IMR-90 (cell line): Measurements from ENCODE around the gene FLT1. TPM values are rescaled to one million over a fixed set of nuclear protein-coding genes. Genes with fewer than 3 reads are reported as not detected.
A peak's percentile ranks its signal among the peaks of the same experiment; 100 is the strongest.

ENCODE experiments used
- ATAC-seq: fragments of 200-7000 bp; cut with Tn5 transposase; 2 replicates; pipeline ENCODE4 v1.9.1; 2020; ENCODE audit warnings: low read depth, mild to moderate bottlenecking, moderate library complexity
- BruUV-seq: library from RNA; stranded (reverse); fragments of 400-500 nt; replicated peaks from 2 replicates; lab custom pipeline; 2021; lab: Mats Ljungman, UMichigan
- CTCF ChIA-PET: fragments of 300-600 bp; formaldehyde crosslinking; extraction: SDS; loops from one replicate; lab custom pipeline; 2021; ENCODE audit warnings: antibody characterized with exemption; lab: Yijun Ruan, JAX
- POLR2A ChIA-PET: fragments of 300-600 bp; sonication (Branson Sonifier 250); formaldehyde crosslinking; loops from one replicate; lab custom pipeline; 2022; ENCODE audit warnings: antibody characterized with exemption; ENCODE audit not compliant: unreplicated experiment; lab: Charles Lee
- DNase-seq: peaks from one replicate; pipeline ENCODE4 v3.0.0; 2013
- H2AFZ ChIP-seq: replicated peaks from 2 replicates; pipeline ENCODE3; 2013; ENCODE audit warnings: low read length, mild to moderate bottlenecking; ENCODE audit not compliant: poor library complexity
- H2AK5ac ChIP-seq: 2 replicates; pipeline ENCODE4 v1.6.1; 2013; ENCODE audit warnings: low read depth, low read length, inconsistent platforms
- H2AK9ac ChIP-seq: replicated peaks from 2 replicates; pipeline ENCODE3; 2013; ENCODE audit warnings: mild to moderate bottlenecking, low read depth, low read length, moderate library complexity; ENCODE audit not compliant: poor library complexity
- H2BK120ac ChIP-seq: 2 replicates; pipeline ENCODE4 v1.6.1; 2013; ENCODE audit warnings: low read depth, low read length, inconsistent platforms
- H2BK15ac ChIP-seq: 3 replicates; pipeline ENCODE4 v1.6.1; 2013; ENCODE audit warnings: low read depth, low read length, inconsistent platforms
- H2BK20ac ChIP-seq: 2 replicates; pipeline ENCODE4 v1.6.1; 2013; ENCODE audit warnings: low read depth, mild to moderate bottlenecking, inconsistent platforms, low read length, moderate library complexity
- H2BK5ac ChIP-seq: 2 replicates; pipeline ENCODE4 v1.6.1; 2013; ENCODE audit warnings: mild to moderate bottlenecking, low read depth, low read length, inconsistent platforms; ENCODE audit not compliant: poor library complexity, severe bottlenecking
- H3K14ac ChIP-seq: replicated peaks from 2 replicates; pipeline ENCODE4 v1.6.1; 2013; ENCODE audit warnings: low read depth, low read length, inconsistent platforms
- H3K18ac ChIP-seq: 2 replicates; pipeline ENCODE4 v1.6.1; 2013; ENCODE audit warnings: low read depth, low read length, control low read depth
- H3K23ac ChIP-seq: 2 replicates; pipeline ENCODE4 v1.6.1; 2013; ENCODE audit warnings: low read depth, low read length, inconsistent platforms
- H3K27ac ChIP-seq: 2 replicates; pipeline ENCODE4 v1.5.1; 2013; ENCODE audit warnings: mild to moderate bottlenecking, control low read depth, low read length; ENCODE audit not compliant: insufficient read depth
- H3K27me3 ChIP-seq: 2 replicates; pipeline ENCODE4 v1.6.1; 2013; ENCODE audit warnings: low read length; ENCODE audit not compliant: control insufficient read depth, insufficient read depth
- H3K36me3 ChIP-seq: 2 replicates; pipeline ENCODE4 v1.6.1; 2013; ENCODE audit warnings: low read length, mixed read lengths; ENCODE audit not compliant: control insufficient read depth, insufficient read depth
- H3K4ac ChIP-seq: 2 replicates; pipeline ENCODE4 v1.6.1; 2013; ENCODE audit warnings: low read depth, low read length, inconsistent platforms
- H3K4me1 ChIP-seq: 2 replicates; pipeline ENCODE4 v1.6.1; 2013; ENCODE audit warnings: low read length, mixed read lengths; ENCODE audit not compliant: control insufficient read depth, insufficient read depth
- H3K4me2 ChIP-seq: 2 replicates; pipeline ENCODE4 v1.6.1; 2013; ENCODE audit warnings: low read depth, mild to moderate bottlenecking, control low read depth, low read length, moderate library complexity
- H3K4me3 ChIP-seq: 2 replicates; pipeline ENCODE4 v1.5.1; 2013; ENCODE audit warnings: low read depth, mild to moderate bottlenecking, control low read depth, low read length, moderate library complexity; ENCODE audit not compliant: insufficient read depth
- H3K56ac ChIP-seq: 2 replicates; pipeline ENCODE4 v1.6.1; 2013; ENCODE audit warnings: low read length, inconsistent platforms; ENCODE audit not compliant: insufficient read depth; ENCODE audit errors: extremely low read depth
- H3K79me1 ChIP-seq, 2 experiments: 2 replicates each; pipeline ENCODE4 v1.6.1; 2013; ENCODE audit warnings: low read length in 2 of 2, inconsistent platforms in 1 of 2, low read depth in 1 of 2
- H3K9ac ChIP-seq: 2 replicates; pipeline ENCODE4 v1.6.1; 2013; ENCODE audit warnings: low read depth, low read length, control low read depth
- H3K9me1 ChIP-seq: 2 replicates; pipeline ENCODE4 v1.6.1; 2013; ENCODE audit warnings: low read length, inconsistent platforms; ENCODE audit not compliant: insufficient read depth
- H3K9me3 ChIP-seq: 2 replicates; pipeline ENCODE4 v1.6.1; 2013; ENCODE audit warnings: low read length; ENCODE audit not compliant: control insufficient read depth, insufficient read depth
- H4K20me1 ChIP-seq: 2 replicates; pipeline ENCODE4 v1.6.1; 2013; ENCODE audit warnings: low read length, inconsistent platforms; ENCODE audit not compliant: insufficient read depth
- H4K5ac ChIP-seq: 2 replicates; pipeline ENCODE4 v1.6.1; 2013; ENCODE audit warnings: mild to moderate bottlenecking, low read depth, low read length, control low read depth
- H4K8ac ChIP-seq, 2 experiments: 2 replicates each; pipeline ENCODE4 v1.6.1; 2013; ENCODE audit warnings: low read depth in 2 of 2, low read length in 2 of 2, control low read depth in 1 of 2, inconsistent platforms in 1 of 2
- H4K91ac ChIP-seq: 2 replicates; pipeline ENCODE4 v1.6.1; 2013; ENCODE audit warnings: low read depth, low read length, inconsistent platforms; ENCODE audit not compliant: insufficient read depth
- BHLHE40 ChIP-seq: fragments of 150-350 bp; IDR thresholded peaks from 2 replicates; pipeline ENCODE4 v1.6.1; 2016; ENCODE audit warnings: mild to moderate bottlenecking, low read depth, low read length
- CEBPB ChIP-seq: IDR thresholded peaks from 2 replicates; pipeline ENCODE4 v1.6.1; 2012; ENCODE audit warnings: low read depth, low read length, improper control_type of control experiment
- CHD1 ChIP-seq: IDR thresholded peaks from 2 replicates; pipeline ENCODE4 v1.6.1; 2012; ENCODE audit warnings: low read depth, low read length, improper control_type of control experiment
- ELK1 ChIP-seq: fragments of 150-350 bp; IDR thresholded peaks from 2 replicates; pipeline ENCODE4 v1.6.1; 2016; ENCODE audit warnings: low read depth, mild to moderate bottlenecking, low read length, moderate library complexity, borderline replicate concordance
- FOS ChIP-seq: fragments of 150-350 bp; IDR thresholded peaks from 2 replicates; pipeline ENCODE4 v1.6.1; 2016; ENCODE audit warnings: low read depth, low read length
- MAFK ChIP-seq: IDR thresholded peaks from 2 replicates; pipeline ENCODE4 v1.6.1; 2012; ENCODE audit warnings: low read depth, low read length, improper control_type of control experiment
- MAZ ChIP-seq: IDR thresholded peaks from 2 replicates; pipeline ENCODE4 v1.6.1; 2012; ENCODE audit warnings: low read depth, mild to moderate bottlenecking, low read length, improper control_type of control experiment, moderate library complexity, borderline replicate concordance
- MXI1 ChIP-seq: IDR thresholded peaks from 2 replicates; pipeline ENCODE4 v1.6.1; 2012; ENCODE audit warnings: low read depth, mild to moderate bottlenecking, low read length, moderate library complexity, borderline replicate concordance
- NFE2L2 ChIP-seq: fragments of 150-350 bp; IDR thresholded peaks from 2 replicates; pipeline ENCODE4 v1.6.1; 2016; ENCODE audit warnings: low read depth, mild to moderate bottlenecking, low read length
- POLR2A ChIP-seq: IDR thresholded peaks from 2 replicates; pipeline ENCODE4 v1.6.1; 2012; ENCODE audit warnings: mild to moderate bottlenecking, low read depth, low read length
- RAD21 ChIP-seq: IDR thresholded peaks from 2 replicates; pipeline ENCODE4 v1.6.1; 2012; ENCODE audit warnings: low read length, improper control_type of control experiment
- RCOR1 ChIP-seq: IDR thresholded peaks from 2 replicates; pipeline ENCODE4 v1.6.1; 2012; ENCODE audit warnings: mild to moderate bottlenecking, low read length, improper control_type of control experiment; ENCODE audit not compliant: insufficient replicate concordance
- RFX5 ChIP-seq: IDR thresholded peaks from 2 replicates; pipeline ENCODE4 v1.8.0; 2012; ENCODE audit warnings: low read depth, mild to moderate bottlenecking, low read length, moderate library complexity
- SMC3 ChIP-seq: fragments of 150-350 bp; IDR thresholded peaks from 2 replicates; pipeline ENCODE4 v1.6.1; 2016; ENCODE audit warnings: low read depth, mild to moderate bottlenecking, antibody characterized with exemption, low read length, moderate library complexity
- USF2 ChIP-seq: fragments of 150-350 bp; IDR thresholded peaks from 2 replicates; pipeline ENCODE4 v1.6.1; 2017; ENCODE audit warnings: mild to moderate bottlenecking, antibody characterized with exemption, low read length, low read depth
- WGBS, 2 experiments: methylation state at CpG; one replicate each; pipeline versions ENCODE4 v1.1.5 to v1.1.7; 2013; ENCODE audit warnings: missing lambda C conversion rate in 2 of 2; ENCODE audit not compliant: insufficient read length in 1 of 2; ENCODE audit errors: extremely low coverage in 2 of 2; 5-methylcytosine and 5-hydroxymethylcytosine counted together
- dilution Hi-C: fragments of 300-500 bp; cut with HindIII; formaldehyde crosslinking; loops from one replicate; pipeline ENCODE4 v1.14.3; 2018; ENCODE audit warnings: low sequenced_read_pairs; ENCODE audit not compliant: unreplicated experiment
- in situ Hi-C: fragments of 300-500 bp; cut with MboI; formaldehyde crosslinking; loops from 3 replicates; pipeline ENCODE4 v1.14.3; 2019; ENCODE audit warnings: low sequenced_read_pairs, inconsistent platforms, mixed read lengths
- intact Hi-C: fragments of 100-400 bp; cut with micrococcal nuclease; formaldehyde crosslinking; loops from 2 replicates; pipeline ENCODE4 v1.10.0; 2022
- polyA plus RNA-seq, 3 experiments: library from polyadenylated mRNA; depleted of rRNA; stranded (reverse); fragments of >200 nt; gene quantifications; 2 replicates each; pipeline ENCODE4 v1.2.3, GENCODE V29; 2012; ENCODE audit warnings: low replicate concordance in 1 of 3
- total RNA-seq: library from RNA; depleted of rRNA; stranded (reverse); fragments of >200 nt; gene quantifications from 2 replicates; pipeline ENCODE4 v1.2.3, GENCODE V29; 2012
- TF ChIP-seq, protein P1 (sequence below): conservative IDR thresholded peaks from 2 replicates; pipeline ENCODE4 v1.5.1; 2012; ENCODE audit warnings: mild to moderate bottlenecking, low read depth, low read length, improper control_type of control experiment

The FLT1 gene
- total and polyA plus RNA-seq, 2 of the 4 experiments (the other 2 are of a cell fraction), result 4.5 to 10.4 TPM

- Histone ChIP-seq H2AK5ac (no peak overlapping the region), H3K36me3 (no peaks in the 10 kb centered on the region), H3K27me3 (peaks cover 5% of the 10 kb centered on the region; the same call in 1 of the 2 replicates), H2AK9ac (no peak overlapping the region), H4K8ac (no peak overlapping the region), H2BK15ac (0 out of 3 replicates have a peak overlapping the region, but pooled peaks have one; percentile 38), H3K9me1 (no peaks in the 10 kb centered on the region; the same call in 1 of the 2 replicates), H3K56ac (no peak overlapping the region), H4K91ac (no peak overlapping the region), H3K4me2 (no peak overlapping the region), H3K23ac (no peak overlapping the region), H4K5ac (no peak overlapping the region), H3K14ac (no peak overlapping the region; the same call in 1 of the 2 replicates), H2BK5ac (no peak overlapping the region), H3K4me1 (peaks cover 2% of the 10 kb centered on the region; the same call in 1 of the 2 replicates), H3K4ac (no peak overlapping the region), H2AFZ (no peak overlapping the region), H3K27ac (no peak overlapping the region), H3K9ac (no peak overlapping the region), H3K18ac (no peak overlapping the region), H3K4me3 (no peak overlapping the region), H3K79me1 (no peaks in the 10 kb centered on the region), H2BK120ac (peak overlapping the region; percentile 54; the same call in 1 of the 2 replicates), H3K9me3 (no peaks in the 10 kb centered on the region), H2BK20ac (0 out of 2 replicates have a peak overlapping the region, but pooled peaks have one; percentile 38), H4K20me1 (peaks cover 5% of the 10 kb centered on the region; the same call in 1 of the 2 replicates)
- DNase-seq, result peak; percentile 17
- ATAC-seq, result 0 out of 2 replicates have a peak, but pooled peaks have one; percentile 4
- dilution Hi-C loops (no loop called here), in situ Hi-C loops (loop anchor here (5.0 to 10.0 kb wide), 2 partner anchors 321 to 473 kb away; no protein-coding TSS in a partner anchor), intact Hi-C loops (loop anchor here (2.0 to 5.0 kb wide), 4 partner anchors 156 to 337 kb away; partner anchors contain the start of genes FLT1, PAN3 and POMP)
- no CpG with 5 or more reads among the region's 2 CpGs for WGBS, 2 experiments
- TF ChIP-seq CEBPB (no peak), RAD21 (no peak), RCOR1 (no peak), POLR2A (no peak), SMC3 (no peak), ELK1 (no peak), FOS (no peak), USF2 (no peak), MXI1 (no peak), MAFK (no peak), NFE2L2 (no peak), CHD1 (no peak), MAZ (no peak), RFX5 (no peak), BHLHE40 (no peak)
- TF ChIP-seq, protein P1, sequence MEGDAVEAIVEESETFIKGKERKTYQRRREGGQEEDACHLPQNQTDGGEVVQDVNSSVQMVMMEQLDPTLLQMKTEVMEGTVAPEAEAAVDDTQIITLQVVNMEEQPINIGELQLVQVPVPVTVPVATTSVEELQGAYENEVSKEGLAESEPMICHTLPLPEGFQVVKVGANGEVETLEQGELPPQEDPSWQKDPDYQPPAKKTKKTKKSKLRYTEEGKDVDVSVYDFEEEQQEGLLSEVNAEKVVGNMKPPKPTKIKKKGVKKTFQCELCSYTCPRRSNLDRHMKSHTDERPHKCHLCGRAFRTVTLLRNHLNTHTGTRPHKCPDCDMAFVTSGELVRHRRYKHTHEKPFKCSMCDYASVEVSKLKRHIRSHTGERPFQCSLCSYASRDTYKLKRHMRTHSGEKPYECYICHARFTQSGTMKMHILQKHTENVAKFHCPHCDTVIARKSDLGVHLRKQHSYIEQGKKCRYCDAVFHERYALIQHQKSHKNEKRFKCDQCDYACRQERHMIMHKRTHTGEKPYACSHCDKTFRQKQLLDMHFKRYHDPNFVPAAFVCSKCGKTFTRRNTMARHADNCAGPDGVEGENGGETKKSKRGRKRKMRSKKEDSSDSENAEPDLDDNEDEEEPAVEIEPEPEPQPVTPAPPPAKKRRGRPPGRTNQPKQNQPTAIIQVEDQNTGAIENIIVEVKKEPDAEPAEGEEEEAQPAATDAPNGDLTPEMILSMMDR, result no peak
- POLR2A ChIA-PET, result no interaction called here
- BruUV-seq, result no TSS peak
- CTCF ChIA-PET, result no interaction called here
Measured at GRCh38 chr13:28321756-28322155, 173.2 kb downstream of the FLT1 start.
